ENCODE results near the gene CEP104. TPM values are rescaled to one million over a fixed set of nuclear protein-coding genes. Genes with fewer than 3 reads are reported as not detected.

CEP104 gene
- total RNA-seq, result 10 to 100 TPM; 36.6 to 41.6 TPM

GRCh38 chr1:3856923-3857790 lies at the start of gene CEP104, which contains the start of gene DFFB:
Gene CEP104 (minus strand): TSS chr1:3857211. CDS start chr1:3852407, 4,804 bp downstream.
Gene DFFB (plus strand): TSS chr1:3857476. CDS start chr1:3857604, 128 bp downstream.
- POLR2A ChIA-PET, result interaction anchor here (1.6 kb wide), 1 partner anchor 43 kb away, joined by 10 read pairs; the partner anchor contains the start of gene C1orf174

GRCh38 chr1:3906672-3907020 lies 49.6 kb upstream of the CEP104 start:
- POLR2A ChIA-PET, result no interaction called here
- CTCF ChIA-PET, result interaction anchor here (1.2 kb wide), 1 partner anchor 49 kb away, joined by 6 read pairs; the partner anchor contains the start of genes CEP104 and DFFB

More at GRCh38 chr1:3856923-3857790, at the start of gene CEP104, which contains the start of gene DFFB:
- CTCF ChIA-PET, result interaction anchor here (0.8 to 2.1 kb wide), 4 partner anchors 43 to 133 kb away, joined by 3 to 6 read pairs (median 4); partner anchors contain the start of gene C1orf174

- CTCF ChIA-PET, result no interaction called here
- POLR2A ChIA-PET, result no interaction called here
Measured at GRCh38 chr1:3905953-3906671, 49.1 kb upstream of the CEP104 start.

GRCh38 chr1:3905266-3905952 lies 48.4 kb upstream of the CEP104 start:
- CTCF ChIA-PET, result no interaction called here
- POLR2A ChIA-PET, result no interaction called here

- POLR2A ChIA-PET, result no interaction called here
- CTCF ChIA-PET, result no interaction called here
Measured at GRCh38 chr1:3904843-3905185, 47.8 kb upstream of the CEP104 start.

GRCh38 chr1:3904006-3904842 lies 47.2 kb upstream of the CEP104 start:
- ChIA-PET CTCF (interaction anchor here (1.9 kb wide), 1 partner anchor 13 kb away, joined by 4 read pairs; no protein-coding TSS in a partner anchor), POLR2A (no interaction called here)

- ChIA-PET CTCF (interaction anchor here (1.3 to 1.9 kb wide), 2 partner anchors 9 to 13 kb away, joined by 4 to 5 read pairs; no protein-coding TSS in a partner anchor), POLR2A (no interaction called here)
Measured at GRCh38 chr1:3903141-3904005, 46.4 kb upstream of the CEP104 start.

GRCh38 chr1:3902571-3903091 lies 45.6 kb upstream of the CEP104 start:
- ChIA-PET POLR2A (no interaction called here), CTCF (interaction anchor here (1.3 to 1.9 kb wide), 2 partner anchors 9 to 12 kb away, joined by 4 to 5 read pairs; no protein-coding TSS in a partner anchor)

GRCh38 chr1:3902111-3902511 lies 45.1 kb upstream of the CEP104 start:
- ChIA-PET POLR2A (no interaction called here), CTCF (interaction anchor here (1.1 to 1.9 kb wide), 3 partner anchors 10 to 45 kb away, joined by 3 to 5 read pairs (median 4); partner anchors contain the start of genes CEP104 and DFFB)

GRCh38 chr1:3900969-3901529 lies 44.0 kb upstream of the CEP104 start:
- ChIA-PET CTCF (interaction anchor here (1.1 to 1.4 kb wide), 2 partner anchors 10 to 44 kb away, joined by 3 read pairs; partner anchors contain the start of genes CEP104 and DFFB), POLR2A (interaction anchor here (2.1 kb wide), 1 partner anchor 43 kb away, joined by 10 read pairs; the partner anchor contains the start of genes CEP104 and DFFB)

- POLR2A ChIA-PET, result interaction anchor here (2.1 kb wide), 1 partner anchor 43 kb away, joined by 10 read pairs; the partner anchor contains the start of genes CEP104 and DFFB
- CTCF ChIA-PET, result interaction anchor here (0.7 to 1.9 kb wide), 5 partner anchors 10 to 43 kb away, joined by 3 to 6 read pairs (median 4); partner anchors contain the start of genes CEP104 and DFFB
Measured at GRCh38 chr1:3900150-3900968, 43.3 kb upstream of the CEP104 start, which contains the start of gene C1orf174. Gene C1orf174 (minus strand): TSS chr1:3900272. CDS start chr1:3900186, 86 bp downstream.

- POLR2A ChIA-PET, result interaction anchor here (1.1 to 2.1 kb wide), 2 partner anchors 10 to 42 kb away, joined by 3 to 10 read pairs; partner anchors contain the start of genes CEP104 and DFFB
- CTCF ChIA-PET, result interaction anchor here (0.7 to 1.9 kb wide), 6 partner anchors 10 to 42 kb away, joined by 3 to 6 read pairs (median 4); partner anchors contain the start of genes CEP104 and DFFB
Measured at GRCh38 chr1:3899754-3900149, 42.7 kb upstream of the CEP104 start.

- CTCF ChIA-PET, result interaction anchor here (0.7 to 1.9 kb wide), 6 partner anchors 9 to 42 kb away, joined by 3 to 6 read pairs (median 4); partner anchors contain the start of genes CEP104 and DFFB
- POLR2A ChIA-PET, result interaction anchor here (1.1 to 2.1 kb wide), 2 partner anchors 9 to 42 kb away, joined by 3 to 10 read pairs; partner anchors contain the start of genes CEP104 and DFFB
Measured at GRCh38 chr1:3898994-3899753, 42.2 kb upstream of the CEP104 start.

GRCh38 chr1:3898475-3898735 lies 41.4 kb upstream of the CEP104 start:
- CTCF ChIA-PET, result no interaction called here
- POLR2A ChIA-PET, result no interaction called here

GRCh38 chr1:3896396-3897000 lies 39.5 kb upstream of the CEP104 start:
- POLR2A ChIA-PET, result no interaction called here

More at GRCh38 chr1:3896396-3897000, 39.5 kb upstream of the CEP104 start:
- CTCF ChIA-PET, result no interaction called here
